HCEC 1CT (cell line): ENCODE measurements around the gene KDM2B.
A peak's percentile ranks its signal among the peaks of the same experiment; 100 is the strongest.

Experiments
- DNase-seq: peaks from one replicate; pipeline ENCODE4 v3.0.0-alpha.2; 2017

Gene KDM2B

GRCh38 chr12:121453629-121454028, 127.2 kb downstream of the KDM2B start:
- no peak for DNase-seq

DNA sequence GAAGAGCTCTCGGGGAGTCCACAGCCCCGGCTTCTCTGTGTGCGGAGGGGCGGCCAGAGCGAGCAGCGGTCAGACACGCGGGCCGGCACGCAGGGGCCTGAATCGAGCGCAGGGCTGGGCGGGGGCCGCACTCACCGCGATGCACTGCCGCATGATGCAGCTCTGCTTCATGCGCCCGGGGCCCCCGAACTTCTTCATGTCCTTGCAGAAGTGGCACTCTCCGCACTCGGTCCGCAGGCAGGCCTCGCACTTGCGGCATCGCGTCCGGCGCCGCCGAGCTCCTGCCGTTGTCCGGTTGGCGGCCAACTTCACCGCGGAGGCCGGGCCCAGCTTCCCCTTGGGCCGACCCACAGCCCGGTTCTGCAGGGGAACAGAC, 127.8 kb downstream of the KDM2B start:
- DNase-seq, result no peak

GRCh38 chr12:121452340-121452984, 128.4 kb downstream of the KDM2B start:
- DNase-seq, result no peak

GRCh38 chr12:121451961-121452339, 128.9 kb downstream of the KDM2B start:
- no peak for DNase-seq

DNA sequence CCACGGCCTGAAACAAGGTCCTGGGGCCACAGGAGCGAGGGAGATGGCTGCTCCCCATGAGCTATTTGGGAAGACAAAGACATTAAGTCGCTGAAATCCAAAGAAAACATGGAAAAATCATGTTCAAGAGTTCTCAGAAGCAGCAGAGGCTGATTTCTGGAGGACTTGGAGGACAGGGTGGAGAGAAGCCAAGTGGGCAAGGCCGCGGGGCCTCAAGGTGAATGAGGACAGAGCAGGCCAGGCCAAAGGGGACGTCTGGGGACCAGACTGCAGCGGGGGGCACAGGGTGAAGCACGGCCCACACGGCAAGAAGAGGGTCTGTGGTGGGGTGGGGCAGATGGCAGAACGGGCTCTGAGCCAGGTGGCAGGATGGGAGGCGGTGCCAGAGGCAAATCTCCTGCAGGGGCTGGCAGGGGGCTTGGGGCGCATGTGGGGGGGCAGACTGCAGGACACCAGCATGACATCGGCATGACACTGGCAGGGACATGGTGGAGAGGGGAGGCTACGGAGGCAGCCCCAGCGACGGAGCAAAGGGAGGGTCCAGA, 132.0 kb downstream of the KDM2B start:
- DNase-seq, result no peak

DNA sequence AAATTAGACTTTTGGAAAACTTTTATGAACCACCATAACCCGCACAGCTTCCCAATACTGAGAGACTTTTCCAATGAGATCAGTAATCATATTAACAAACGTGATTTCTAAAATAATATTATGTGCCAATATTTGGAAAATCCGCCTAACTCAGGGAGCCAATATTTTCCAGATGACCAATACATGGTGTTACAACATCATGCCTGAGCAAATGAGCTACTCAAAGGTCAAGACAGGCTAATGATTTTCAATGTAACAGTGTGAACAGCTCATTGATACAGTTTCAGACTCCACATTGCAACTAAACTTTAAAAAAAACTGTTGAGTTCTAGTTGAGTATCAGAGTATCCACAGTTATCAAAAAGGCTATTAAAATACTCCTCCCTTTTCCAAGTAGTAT, 134.1 kb downstream of the KDM2B start:
- peak; percentile 41 for DNase-seq

- DNase-seq, result no peak
Measured at GRCh38 chr12:121444842-121445202, 136.0 kb downstream of the KDM2B start.

DNA sequence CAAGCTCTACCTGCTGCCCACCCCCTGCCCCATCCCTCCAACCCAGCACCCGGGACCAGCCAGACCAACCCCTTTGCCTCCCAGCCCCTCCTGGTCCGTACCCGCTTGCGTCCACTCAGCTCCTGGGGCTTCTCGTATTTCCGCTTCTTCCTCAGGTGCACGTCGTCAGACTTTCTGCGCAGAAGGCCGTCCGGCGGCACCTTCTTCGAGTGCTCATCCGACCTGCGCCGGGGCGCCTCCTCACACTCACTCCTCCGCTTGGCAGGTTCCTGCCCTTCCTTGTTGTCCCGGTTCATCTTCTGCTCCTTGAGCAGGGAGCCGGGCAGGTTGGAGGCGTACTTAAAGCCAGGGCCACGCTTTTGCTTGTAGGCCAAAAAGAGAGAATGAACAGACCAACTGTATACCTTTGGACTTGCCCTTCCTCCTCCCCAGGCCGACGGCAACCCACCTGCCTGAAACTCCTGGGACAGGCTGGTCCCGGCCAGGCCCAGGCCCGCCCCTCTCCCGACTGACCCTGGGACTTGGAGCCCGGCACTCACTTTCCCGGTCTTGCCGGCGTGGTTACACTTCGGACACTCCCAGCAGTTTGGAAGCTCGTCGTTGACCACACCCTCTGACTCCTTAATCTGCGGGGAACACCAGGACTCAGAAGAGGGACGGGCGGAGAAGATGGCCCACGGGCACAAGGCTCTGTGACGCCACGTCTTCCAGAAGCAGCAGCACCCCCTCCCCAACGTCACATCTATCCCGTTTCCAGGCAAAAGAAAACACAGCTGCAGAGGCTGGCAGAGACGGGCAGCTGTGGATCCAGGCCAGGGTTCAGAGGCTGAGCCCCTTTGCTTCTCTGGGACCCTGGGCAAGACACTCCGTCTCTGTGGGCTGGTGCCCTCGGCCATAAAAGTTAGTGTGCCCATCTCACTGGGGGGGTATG, 136.6 kb downstream of the KDM2B start:
- no peak for DNase-seq

- peak; percentile 79 for DNase-seq
Measured at GRCh38 chr12:121443193-121443870, 137.5 kb downstream of the KDM2B start.

- no peak for DNase-seq
Measured at GRCh38 chr12:121442028-121442948, 138.5 kb downstream of the KDM2B start.

DNA sequence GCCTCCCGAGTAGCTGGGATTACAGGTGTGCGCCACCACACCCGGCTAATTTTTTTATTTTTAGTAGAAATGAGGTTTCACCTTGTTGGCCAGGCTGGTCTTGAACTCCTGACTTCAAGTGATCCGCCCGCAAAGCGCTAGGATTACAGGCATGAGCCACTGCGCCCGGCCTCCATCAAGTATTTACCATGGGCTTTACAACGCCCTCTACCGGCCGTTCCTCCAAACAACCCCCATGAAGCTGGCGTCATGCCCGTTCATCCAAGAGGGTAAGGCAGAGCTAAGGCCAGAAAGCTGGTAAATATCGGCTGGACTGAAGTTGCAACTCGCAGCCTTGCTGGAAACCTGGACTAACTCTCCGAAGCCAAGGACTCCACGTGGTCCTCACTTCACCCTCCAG, 139.3 kb downstream of the KDM2B start:
- no peak for DNase-seq

GRCh38 chr12:121440768-121441167, 140.1 kb downstream of the KDM2B start:
- DNase-seq, result no peak

DNA sequence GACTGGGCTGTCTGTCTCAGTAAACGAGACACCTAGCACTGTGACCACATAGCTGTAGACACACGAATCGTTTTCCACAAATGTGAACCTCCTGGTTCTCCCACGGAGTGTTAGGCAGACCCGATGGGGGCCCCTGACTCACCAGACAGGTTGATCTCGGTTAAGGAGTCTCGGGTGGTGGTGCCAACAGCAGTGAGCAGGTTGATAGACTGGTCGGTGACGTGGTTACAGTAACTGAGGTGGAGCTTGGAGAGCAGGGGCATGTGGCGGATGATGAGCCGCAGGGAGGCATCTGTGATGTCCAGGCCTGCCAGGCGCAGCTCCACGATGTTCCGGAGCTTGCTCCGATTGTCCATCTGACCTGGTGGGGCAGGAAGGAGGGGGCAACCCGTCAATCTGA, 141.1 kb downstream of the KDM2B start:
- no peak for DNase-seq

- no peak for DNase-seq
Measured at GRCh38 chr12:121438905-121439304, 141.9 kb downstream of the KDM2B start.

DNA sequence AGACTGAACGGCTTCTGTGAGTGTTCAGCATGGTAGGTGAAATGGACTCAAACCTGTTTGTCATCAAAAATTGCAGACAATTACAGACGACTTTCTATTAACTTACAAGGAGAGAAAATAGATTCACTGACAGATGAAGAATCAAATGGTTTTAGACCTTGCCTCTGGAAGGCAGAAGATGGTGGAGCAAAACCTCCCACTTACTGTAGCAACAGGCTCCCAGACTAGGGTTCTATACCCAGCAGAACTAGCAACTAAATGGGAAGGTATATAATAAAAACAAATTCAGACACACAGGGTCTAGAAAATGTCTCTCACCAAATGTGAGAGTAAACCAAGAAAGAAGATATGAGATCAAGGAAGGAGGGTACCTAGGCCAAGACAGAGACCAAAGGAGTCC, 144.1 kb downstream of the KDM2B start:
- no peak for DNase-seq

DNA sequence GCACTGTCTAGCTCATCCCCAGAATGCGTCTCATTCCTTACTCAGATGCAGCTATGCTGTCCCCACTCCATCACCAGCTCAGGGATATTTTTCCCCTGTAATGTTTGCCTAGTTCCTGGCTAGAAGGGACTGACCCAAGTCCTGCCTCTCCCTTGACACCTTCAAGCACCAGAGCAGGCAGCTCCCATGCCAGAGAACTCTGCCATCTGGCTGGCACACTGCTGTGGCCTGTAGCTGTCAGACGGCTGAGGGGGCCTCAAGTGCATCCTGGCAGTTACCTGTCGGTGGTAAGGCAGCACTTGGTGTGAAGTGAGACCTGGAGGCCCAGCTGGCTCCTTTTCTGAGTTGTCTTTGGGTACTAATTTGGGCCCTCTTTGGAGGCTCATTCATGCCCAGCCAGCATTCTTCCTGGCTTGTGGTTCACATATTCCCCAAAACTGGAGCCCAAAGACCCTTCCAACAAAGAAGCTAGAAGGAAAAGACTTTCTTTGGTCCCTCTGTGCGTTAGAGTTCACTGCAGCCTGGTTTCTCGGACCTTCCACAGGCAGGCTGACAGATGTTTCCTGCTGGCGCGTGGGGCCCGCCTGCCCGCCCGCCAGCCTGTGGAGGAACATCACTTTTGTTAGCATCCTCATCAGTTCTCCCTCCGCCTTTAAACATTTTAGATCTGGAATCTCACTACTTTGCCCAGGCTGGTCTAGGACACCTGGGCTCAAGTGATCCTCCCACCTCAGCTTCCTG, 147.9 kb downstream of the KDM2B start:
- DNase-seq, result no peak

DNA sequence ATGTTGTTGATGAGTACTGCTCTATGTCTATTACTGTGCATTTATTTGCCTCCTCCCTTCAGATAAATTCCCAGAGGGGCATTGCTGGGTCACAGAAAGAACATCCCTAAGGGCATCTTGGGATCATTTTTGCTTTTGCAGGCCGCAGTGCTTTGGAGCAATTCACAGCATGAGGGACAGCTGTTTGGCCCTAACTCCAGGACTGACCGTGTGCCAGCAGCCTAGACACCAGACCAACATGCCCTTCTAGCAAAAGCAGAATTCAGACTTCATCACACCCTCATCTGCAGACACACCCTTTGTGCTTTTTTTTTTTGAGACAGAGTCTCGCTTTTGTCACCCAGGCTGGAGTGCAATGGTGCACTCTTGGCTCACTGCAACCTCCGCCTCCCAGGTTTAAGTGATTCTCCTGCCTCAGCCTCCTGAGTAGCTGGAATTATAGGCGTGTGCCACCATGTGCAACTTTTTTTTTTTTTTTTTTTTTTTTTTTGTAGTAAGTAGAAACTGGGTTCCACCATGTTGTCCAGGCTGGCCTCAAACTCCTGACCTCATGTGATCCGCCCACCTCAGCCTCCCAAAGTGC, 149.9 kb downstream of the KDM2B start:
- no peak for DNase-seq

- DNase-seq, result no peak
Measured at GRCh38 chr12:121428883-121429282, 151.9 kb downstream of the KDM2B start.

GRCh38 chr12:121427556-121428050, 153.2 kb downstream of the KDM2B start:
- no peak for DNase-seq

DNA sequence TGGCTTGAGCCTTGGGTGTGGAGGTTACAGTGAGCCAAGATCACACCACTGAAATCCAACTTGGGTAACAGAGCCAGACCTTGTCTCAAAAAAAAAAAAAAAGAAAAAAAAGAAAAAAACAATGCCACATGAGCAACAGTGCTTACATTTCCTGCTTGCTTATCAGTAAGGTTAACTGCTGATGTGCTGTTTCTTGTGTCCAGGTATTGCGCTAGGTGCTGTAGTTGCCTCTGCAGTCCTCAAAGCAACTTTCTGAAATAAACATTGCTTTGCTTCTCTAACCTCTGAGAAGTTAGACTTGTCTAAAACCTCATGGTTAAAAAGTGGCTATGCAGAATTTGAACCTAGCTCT, 156.2 kb downstream of the KDM2B start:
- no peak for DNase-seq
